ENCODE data around the gene NAMPT. TPM values are rescaled to one million over a fixed set of nuclear protein-coding genes. Genes with fewer than 3 reads are reported as not detected.
A peak's percentile ranks its signal among the peaks of the same experiment; 100 is the strongest.
"Not testable (repeated sequence)": the region's sequence is repeated elsewhere in the genome, so short reads cannot be mapped to it uniquely, and the experiment has no call there.

Gene NAMPT
- total RNA-seq, 1 experiment from 2014 or later = 39.7 TPM

GRCh38 chr7:106312099-106312871 lies 27.5 kb upstream of the NAMPT start:
- no peaks in the 10 kb centered on the region for H3K9me3 ChIP-seq
- H3K27me3 ChIP-seq = no peaks in the 10 kb centered on the region
- no peak overlapping the region for H3K4me3 ChIP-seq
- no peak for DNase-seq
- H3K36me3 ChIP-seq = no peaks in the 10 kb centered on the region

GRCh38 chr7:106309362-106309761 lies 24.6 kb upstream of the NAMPT start:
- no peaks in the 10 kb centered on the region for H3K9me3 ChIP-seq
- no peaks in the 10 kb centered on the region for H3K27me3 ChIP-seq
- no peak for DNase-seq
- no peak overlapping the region for H3K4me3 ChIP-seq
- no peaks in the 10 kb centered on the region for H3K36me3 ChIP-seq

GRCh38 chr7:106306256-106306655 lies 21.5 kb upstream of the NAMPT start:
- Histone ChIP-seq H3K4me3 (no peak overlapping the region), H3K27me3 (no peaks in the 10 kb centered on the region), H3K36me3 (no peaks in the 10 kb centered on the region), H3K9me3 (no peaks in the 10 kb centered on the region; the same call in 1 of the 2 replicates)
- no peak for DNase-seq

GRCh38 chr7:106305732-106306131 lies 20.9 kb upstream of the NAMPT start:
- Histone ChIP-seq H3K27me3 (no peaks in the 10 kb centered on the region), H3K36me3 (no peaks in the 10 kb centered on the region), H3K4me3 (no peak overlapping the region), H3K9me3 (no peaks in the 10 kb centered on the region; the same call in 1 of the 2 replicates)
- DNase-seq = no peak

GRCh38 chr7:106304568-106304967 lies 19.8 kb upstream of the NAMPT start:
- Histone ChIP-seq H3K36me3 (no peaks in the 10 kb centered on the region), H3K27me3 (no peaks in the 10 kb centered on the region), H3K9me3 (no peaks in the 10 kb centered on the region; the same call in 1 of the 2 replicates), H3K4me3 (no peak overlapping the region)
- no peak for DNase-seq

- H3K36me3 ChIP-seq, H3K9me3 ChIP-seq, H3K4me3 ChIP-seq, DNase-seq, H3K27me3 ChIP-seq: not testable (repeated sequence)
Measured at GRCh38 chr7:106298631-106299030, 13.8 kb upstream of the NAMPT start.

GRCh38 chr7:106298155-106298554 lies 13.4 kb upstream of the NAMPT start:
- not testable (repeated sequence) for H3K4me3 ChIP-seq, DNase-seq, H3K27me3 ChIP-seq, H3K36me3 ChIP-seq, H3K9me3 ChIP-seq

GRCh38 chr7:106294334-106294733 lies 9.6 kb upstream of the NAMPT start:
- no peak overlapping the region for H3K4me3 ChIP-seq
- no peaks in the 10 kb centered on the region for H3K9me3 ChIP-seq
- H3K36me3 ChIP-seq = no peaks in the 10 kb centered on the region
- no peaks in the 10 kb centered on the region for H3K27me3 ChIP-seq
- no peak for DNase-seq

- Histone ChIP-seq H3K36me3 (no peaks in the 10 kb centered on the region), H3K4me3 (no peak overlapping the region), H3K27me3 (no peaks in the 10 kb centered on the region), H3K9me3 (no peaks in the 10 kb centered on the region)
- DNase-seq = no peak
Measured at GRCh38 chr7:106291247-106291646, 6.5 kb upstream of the NAMPT start.

- no peaks in the 10 kb centered on the region for H3K27me3 ChIP-seq
Measured at GRCh38 chr7:106290319-106290718, 5.5 kb upstream of the NAMPT start.

GRCh38 chr7:106289848-106290247 lies 5.1 kb upstream of the NAMPT start:
- Histone ChIP-seq H3K36me3 (no peaks in the 10 kb centered on the region), H3K9me3 (no peaks in the 10 kb centered on the region), H3K4me3 (no peak overlapping the region), H3K27me3 (no peaks in the 10 kb centered on the region)
- DNase-seq = no peak

More at GRCh38 chr7:106290319-106290718, 5.5 kb upstream of the NAMPT start:
- no peak overlapping the region for H3K4me3 ChIP-seq
- no peak for DNase-seq
- no peaks in the 10 kb centered on the region for H3K36me3 ChIP-seq
- no peaks in the 10 kb centered on the region for H3K9me3 ChIP-seq

- no peaks in the 10 kb centered on the region for H3K36me3 ChIP-seq
- no peaks in the 10 kb centered on the region for H3K27me3 ChIP-seq
- H3K9me3 ChIP-seq = no peaks in the 10 kb centered on the region
- no peak for DNase-seq
- no peak overlapping the region for H3K4me3 ChIP-seq
Measured at GRCh38 chr7:106288263-106288662, 3.5 kb upstream of the NAMPT start.

GRCh38 chr7:106287786-106288185 lies 3.0 kb upstream of the NAMPT start:
- Histone ChIP-seq H3K36me3 (no peaks in the 10 kb centered on the region), H3K4me3 (no peak overlapping the region), H3K9me3 (no peaks in the 10 kb centered on the region), H3K27me3 (no peaks in the 10 kb centered on the region)
- no peak for DNase-seq

GRCh38 chr7:106285855-106286492 lies 1.2 kb upstream of the NAMPT start:
- no peaks in the 10 kb centered on the region for H3K9me3 ChIP-seq
- no peaks in the 10 kb centered on the region for H3K27me3 ChIP-seq
- no peaks in the 10 kb centered on the region for H3K36me3 ChIP-seq
- peak overlapping the region; percentile 68 for H3K4me3 ChIP-seq
- no peak for DNase-seq

GRCh38 chr7:106285051-106285854 lies 470 bp upstream of the NAMPT start:
- DNase-seq = peak; percentile 95
- Histone ChIP-seq H3K4me3 (peak overlapping the region; percentile 68), H3K36me3 (no peaks in the 10 kb centered on the region), H3K27me3 (no peaks in the 10 kb centered on the region), H3K9me3 (no peaks in the 10 kb centered on the region)

- Histone ChIP-seq H3K9me3 (no peaks in the 10 kb centered on the region), H3K27me3 (no peaks in the 10 kb centered on the region), H3K36me3 (no peaks in the 10 kb centered on the region), H3K4me3 (peak overlapping the region; percentile 68)
- DNase-seq = peak; percentile 34
Measured at GRCh38 chr7:106283831-106284713, 711 bp downstream of the NAMPT start.

Data from MG63 (cell line).